AG10803 (cell line): ENCODE measurements around the gene DYNLT4.
"Not testable (repeated sequence)": the region's sequence is repeated elsewhere in the genome, so short reads cannot be mapped to it uniquely, and the experiment has no call there.

Source experiments
- DNase-seq: peaks from one replicate; pipeline ENCODE4 v3.0.0; 2010; ENCODE audit warnings: low read depth
- H3K4me3 ChIP-seq: 2 replicates; pipeline ENCODE4 v1.5.1; 2011; ENCODE audit warnings: mild to moderate bottlenecking, low read length, control low read depth
- TF ChIP-seq, protein P1 (sequence below): conservative IDR thresholded peaks from 2 replicates; pipeline ENCODE4 v1.5.1; 2011; ENCODE audit warnings: mild to moderate bottlenecking, low read length, control low read depth, inconsistent platforms

Gene DYNLT4

DNA sequence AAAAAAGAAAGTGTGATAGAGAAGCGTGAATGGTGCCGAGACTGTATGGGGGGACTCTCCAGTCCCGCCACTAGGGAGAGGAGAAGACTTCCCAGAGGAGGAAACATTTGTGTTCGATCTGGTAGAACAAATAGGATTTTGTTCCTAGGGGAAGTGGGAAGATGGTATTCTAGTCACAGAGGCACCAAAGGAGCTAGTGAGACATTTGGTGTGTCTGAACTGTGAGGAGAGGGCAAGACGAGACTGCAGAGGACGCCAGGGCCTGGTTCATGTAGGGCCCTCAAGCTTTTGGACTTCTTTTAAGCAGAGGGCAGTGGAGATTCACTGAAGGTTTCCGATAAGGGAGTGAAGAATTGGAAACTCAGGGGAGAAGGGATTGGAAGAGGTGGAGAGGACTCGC, 4.1 kb upstream of the DYNLT4 start:
- DNase-seq, result no peak
- peak overlapping the region; percentile 8; the same call in 1 of the 2 replicates for H3K4me3 ChIP-seq
- TF ChIP-seq, protein P1, sequence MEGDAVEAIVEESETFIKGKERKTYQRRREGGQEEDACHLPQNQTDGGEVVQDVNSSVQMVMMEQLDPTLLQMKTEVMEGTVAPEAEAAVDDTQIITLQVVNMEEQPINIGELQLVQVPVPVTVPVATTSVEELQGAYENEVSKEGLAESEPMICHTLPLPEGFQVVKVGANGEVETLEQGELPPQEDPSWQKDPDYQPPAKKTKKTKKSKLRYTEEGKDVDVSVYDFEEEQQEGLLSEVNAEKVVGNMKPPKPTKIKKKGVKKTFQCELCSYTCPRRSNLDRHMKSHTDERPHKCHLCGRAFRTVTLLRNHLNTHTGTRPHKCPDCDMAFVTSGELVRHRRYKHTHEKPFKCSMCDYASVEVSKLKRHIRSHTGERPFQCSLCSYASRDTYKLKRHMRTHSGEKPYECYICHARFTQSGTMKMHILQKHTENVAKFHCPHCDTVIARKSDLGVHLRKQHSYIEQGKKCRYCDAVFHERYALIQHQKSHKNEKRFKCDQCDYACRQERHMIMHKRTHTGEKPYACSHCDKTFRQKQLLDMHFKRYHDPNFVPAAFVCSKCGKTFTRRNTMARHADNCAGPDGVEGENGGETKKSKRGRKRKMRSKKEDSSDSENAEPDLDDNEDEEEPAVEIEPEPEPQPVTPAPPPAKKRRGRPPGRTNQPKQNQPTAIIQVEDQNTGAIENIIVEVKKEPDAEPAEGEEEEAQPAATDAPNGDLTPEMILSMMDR, result peak; percentile 22; the same call in 1 of the 2 replicates

DNA sequence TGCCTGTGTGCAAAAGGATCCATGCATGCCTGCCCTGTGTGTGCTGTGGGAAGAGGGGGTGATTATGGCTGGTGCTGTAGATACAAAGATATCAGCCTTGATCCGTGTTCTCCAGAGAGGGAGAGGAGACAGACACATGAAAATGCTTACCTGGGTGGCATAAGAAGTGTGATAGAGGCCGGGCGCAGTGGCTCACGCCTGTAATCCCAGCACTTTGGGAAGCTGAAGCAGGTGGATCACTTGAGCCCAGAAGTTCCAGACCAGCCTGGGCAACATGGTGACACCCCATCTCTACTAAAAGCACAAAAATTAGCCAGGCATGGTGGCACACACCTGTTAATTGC, 3.6 kb upstream of the DYNLT4 start:
- not testable (repeated sequence) for DNase-seq
- 0 out of 2 replicates have a peak overlapping the region, but pooled peaks have one; percentile 15 for H3K4me3 ChIP-seq

DNA sequence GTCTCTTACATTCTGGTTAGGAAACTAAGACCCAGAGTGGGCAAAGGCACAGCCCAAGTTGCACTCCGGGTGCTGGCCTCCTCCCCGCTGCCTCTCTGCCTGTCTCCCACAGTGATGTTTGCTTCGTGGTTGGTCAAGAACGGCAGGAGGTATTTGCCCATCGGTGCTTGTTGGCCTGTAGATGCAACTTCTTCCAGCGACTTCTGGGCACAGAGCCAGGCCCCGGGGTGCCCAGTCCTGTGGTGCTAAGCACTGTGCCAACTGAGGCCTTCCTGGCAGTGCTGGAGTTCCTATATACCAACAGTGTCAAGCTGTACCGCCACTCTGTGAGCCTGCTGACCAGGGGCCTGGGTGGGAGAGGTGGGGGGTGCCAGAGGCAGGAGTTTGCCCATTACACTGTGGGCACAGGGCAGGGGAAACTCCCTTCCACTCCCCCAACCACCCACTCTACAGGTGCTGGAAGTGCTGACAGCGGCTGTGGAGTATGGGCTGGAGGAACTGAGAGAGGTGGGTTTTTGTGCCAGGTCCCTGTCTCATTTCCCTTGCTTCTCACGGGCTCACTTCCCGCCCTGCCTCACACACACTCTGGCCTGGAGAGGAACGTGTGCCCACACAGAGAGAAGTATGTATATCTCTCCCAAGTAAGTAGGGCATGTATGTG, 3.1 kb upstream of the DYNLT4 start:
- H3K4me3 ChIP-seq, result peak overlapping the region; percentile 78
- TF ChIP-seq, protein P1, result no peak
- DNase-seq, result peak; percentile 46

DNA sequence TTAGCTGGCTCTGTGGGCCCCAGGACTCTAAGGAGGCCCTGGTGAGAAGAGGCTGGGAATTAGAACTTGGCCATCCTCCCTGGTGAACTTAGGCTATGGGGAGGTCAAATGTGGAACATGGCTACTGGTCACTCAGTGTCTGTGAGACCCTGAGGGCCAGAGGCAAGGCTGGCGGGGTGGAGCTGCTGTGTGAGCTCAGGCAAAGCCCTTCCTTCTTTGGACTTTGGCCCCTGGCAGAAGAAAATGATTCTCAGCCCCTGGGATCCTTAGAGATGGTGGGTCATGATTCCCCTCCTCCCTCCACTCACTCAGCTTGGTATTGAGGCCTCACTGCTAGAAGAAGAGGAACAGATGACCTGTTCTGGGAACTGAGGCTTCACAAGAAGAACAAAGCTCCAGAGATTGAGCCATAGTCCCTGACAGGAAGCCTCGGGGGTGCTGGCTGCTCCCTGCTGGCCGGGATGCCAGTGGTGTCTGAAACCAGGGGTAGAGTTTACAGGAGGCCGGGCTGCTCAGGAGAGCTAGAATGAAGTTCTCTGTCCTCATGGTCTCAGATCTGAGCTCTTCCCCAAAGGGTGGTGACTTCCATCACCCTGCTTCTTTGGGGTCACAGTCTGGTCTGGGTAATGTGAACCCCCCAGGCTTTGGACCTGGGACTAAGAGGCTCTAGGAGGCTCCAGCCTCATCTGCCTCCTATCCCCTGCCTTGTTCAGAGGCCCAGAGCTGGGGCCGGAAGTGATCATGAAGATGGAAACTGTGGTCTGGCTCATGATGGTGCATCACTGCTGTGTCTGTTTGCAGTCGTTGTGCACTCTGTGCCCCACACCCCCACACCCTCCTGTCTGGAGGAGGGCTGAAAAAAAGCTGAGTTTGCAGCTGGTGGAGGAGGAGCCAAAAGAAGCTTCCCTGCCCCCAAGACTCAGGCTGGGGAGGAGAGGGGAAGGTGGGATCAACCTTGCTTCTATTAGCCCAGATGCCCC, 2.1 kb upstream of the DYNLT4 start:
- peak overlapping the region; percentile 78 for H3K4me3 ChIP-seq
- DNase-seq, result peak; percentile 85
- TF ChIP-seq, protein P1, result peak; percentile 39

DNA sequence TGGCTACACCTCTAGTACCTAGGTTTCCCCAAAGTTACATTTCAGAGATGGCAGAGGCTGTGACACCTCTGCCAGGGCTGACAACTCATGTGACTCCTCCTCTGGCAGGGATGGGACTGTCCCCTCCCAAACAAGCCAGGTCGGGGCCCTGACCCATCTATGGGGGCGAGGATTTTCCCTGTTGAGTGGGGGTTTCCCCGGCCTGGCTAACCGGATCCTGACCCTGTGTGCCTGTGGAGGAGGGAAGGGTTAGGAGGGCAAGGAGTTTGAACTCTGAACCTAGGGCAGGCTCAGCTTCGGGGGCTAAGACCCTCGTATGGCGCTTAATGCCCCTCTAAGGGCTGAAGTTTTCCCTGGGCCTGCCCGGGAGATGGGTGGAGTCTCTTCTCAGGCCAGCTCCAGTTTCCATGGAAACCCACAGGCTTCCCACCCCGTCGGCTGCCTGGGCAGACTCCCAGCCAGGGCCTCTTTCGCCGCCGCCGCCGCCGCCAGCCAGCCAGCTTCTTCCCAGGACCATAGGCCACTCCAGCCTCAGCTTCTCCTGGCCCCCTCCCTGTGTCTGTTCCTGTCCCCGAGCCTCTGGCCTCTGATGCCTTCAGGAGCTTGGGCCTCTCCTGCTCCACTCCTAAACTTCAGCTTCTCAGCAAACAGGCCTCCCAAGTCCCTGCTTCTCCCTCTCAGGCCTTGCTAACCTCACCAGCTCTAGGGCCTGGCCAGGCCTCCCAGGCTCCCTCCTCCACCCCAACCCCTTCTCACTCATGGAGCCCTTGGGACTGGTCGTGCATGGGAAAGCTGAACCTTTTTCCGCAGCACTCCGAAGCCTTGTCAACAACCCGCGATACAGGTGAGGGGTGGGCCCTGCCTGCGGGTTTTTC, 1.1 kb upstream of the DYNLT4 start, which contains the start of gene BTBD19:
TSS of gene BTBD19 (plus strand) at position 461 of the 875 bp plus-strand sequence. CDS start at position 759, 298 bp downstream.
- TF ChIP-seq, protein P1, result no peak
- peak within 1 kb of the TSS; percentile 78 for H3K4me3 ChIP-seq
- DNase-seq, result peak; percentile 96

DNA sequence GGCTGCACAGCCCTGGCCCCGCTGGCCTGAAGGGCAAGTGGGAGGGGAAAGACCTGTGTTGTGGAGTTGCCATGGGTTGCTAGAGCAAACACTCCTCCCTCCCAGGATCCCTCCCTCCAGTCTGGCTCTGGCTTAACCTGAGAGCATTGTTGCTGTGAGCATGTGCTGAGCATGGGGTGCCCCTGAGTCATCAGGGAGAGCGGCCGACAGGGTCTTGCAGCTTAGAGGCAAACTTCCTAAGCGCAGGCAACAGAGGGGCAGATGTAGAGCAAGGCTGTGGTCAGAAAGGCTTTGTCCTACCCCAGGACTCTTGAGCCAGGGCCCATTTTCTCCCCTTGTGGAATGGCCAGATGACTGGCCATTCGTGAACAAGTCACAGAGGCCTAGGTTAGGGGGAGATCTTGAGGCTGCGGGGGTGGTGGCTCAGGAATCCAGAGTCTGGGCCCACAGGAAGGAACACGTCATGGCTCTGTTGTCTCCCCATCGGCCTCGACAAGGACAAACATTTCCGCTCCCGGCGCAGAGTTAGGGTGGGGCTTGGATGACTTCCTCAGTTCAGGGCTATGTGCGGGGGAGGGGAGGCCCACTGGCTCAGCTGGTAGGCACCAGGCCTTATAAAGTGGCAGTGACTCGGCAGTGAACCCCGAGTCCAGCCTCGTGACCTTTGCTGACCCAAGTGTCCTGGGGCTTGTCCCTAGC, 362 bp upstream of the DYNLT4 start:
- TF ChIP-seq, protein P1, result no peak
- peak overlapping the region; percentile 78 for H3K4me3 ChIP-seq
- peak; percentile 100 for DNase-seq
